HCT116 (cell line): ENCODE data around the gene SPACA9.

ENCODE experiments used
- EZH2 ChIP-seq: fragments of 200-600 bp; sonication (generic); IDR thresholded peaks from 2 replicates; pipeline ENCODE4 v1.6.1; 2017; ENCODE audit warnings: antibody characterized with exemption, mixed run types
- EZH2phosphoT487 ChIP-seq: fragments of 200-600 bp; IDR thresholded peaks from 2 replicates; pipeline ENCODE4 v1.6.1; 2018; ENCODE audit warnings: antibody characterized with exemption, borderline replicate concordance
- POLR2A ChIP-seq: IDR thresholded peaks from 2 replicates; pipeline ENCODE4 v1.7.0; 2011; ENCODE audit warnings: borderline replicate concordance; ENCODE audit not compliant: insufficient read depth, insufficient read length; ENCODE audit errors: extremely low read depth
- RAD21 ChIP-seq: IDR thresholded peaks from 2 replicates; pipeline ENCODE4 v1.6.1; 2012; ENCODE audit warnings: low read depth, mild to moderate bottlenecking
- SIN3A ChIP-seq: IDR thresholded peaks from 2 replicates; pipeline ENCODE4 v1.6.1; 2012; ENCODE audit warnings: low read depth
- YY1 ChIP-seq: IDR thresholded peaks from 2 replicates; pipeline ENCODE4 v1.6.1; 2011; ENCODE audit warnings: low read length, low read depth, moderate library complexity, mild to moderate bottlenecking; ENCODE audit not compliant: insufficient replicate concordance; ENCODE audit errors: extremely low read depth
- TF ChIP-seq, protein P1 (sequence below), 3 experiments: fragments of 200-600 bp in 1 of 3; sonication (generic) in 1 of 3; IDR thresholded peaks in 2 of 3; conservative IDR thresholded peaks in 1 of 3; 2 replicates each; pipeline ENCODE4 v1.5.1; 2012 to 2017; ENCODE audit warnings: low read depth in 2 of 3, low read length in 2 of 3, antibody characterized with exemption in 1 of 3, borderline replicate concordance in 1 of 3, control low read depth in 1 of 3, mild to moderate bottlenecking in 1 of 3, mixed read lengths in 1 of 3, mixed run types in 1 of 3, moderate library complexity in 1 of 3; ENCODE audit not compliant: insufficient read depth in 1 of 3

GRCh38 chr9:132862533-132862932 is 16.2 kb upstream of the SPACA9 start:
- TF ChIP-seq SIN3A (no peak), EZH2 (no peak), POLR2A (no peak), YY1 (no peak), EZH2phosphoT487 (no peak), RAD21 (no peak)
- TF ChIP-seq, protein P1, sequence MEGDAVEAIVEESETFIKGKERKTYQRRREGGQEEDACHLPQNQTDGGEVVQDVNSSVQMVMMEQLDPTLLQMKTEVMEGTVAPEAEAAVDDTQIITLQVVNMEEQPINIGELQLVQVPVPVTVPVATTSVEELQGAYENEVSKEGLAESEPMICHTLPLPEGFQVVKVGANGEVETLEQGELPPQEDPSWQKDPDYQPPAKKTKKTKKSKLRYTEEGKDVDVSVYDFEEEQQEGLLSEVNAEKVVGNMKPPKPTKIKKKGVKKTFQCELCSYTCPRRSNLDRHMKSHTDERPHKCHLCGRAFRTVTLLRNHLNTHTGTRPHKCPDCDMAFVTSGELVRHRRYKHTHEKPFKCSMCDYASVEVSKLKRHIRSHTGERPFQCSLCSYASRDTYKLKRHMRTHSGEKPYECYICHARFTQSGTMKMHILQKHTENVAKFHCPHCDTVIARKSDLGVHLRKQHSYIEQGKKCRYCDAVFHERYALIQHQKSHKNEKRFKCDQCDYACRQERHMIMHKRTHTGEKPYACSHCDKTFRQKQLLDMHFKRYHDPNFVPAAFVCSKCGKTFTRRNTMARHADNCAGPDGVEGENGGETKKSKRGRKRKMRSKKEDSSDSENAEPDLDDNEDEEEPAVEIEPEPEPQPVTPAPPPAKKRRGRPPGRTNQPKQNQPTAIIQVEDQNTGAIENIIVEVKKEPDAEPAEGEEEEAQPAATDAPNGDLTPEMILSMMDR (IDR thresholded peaks at IDR 0.05 in 2 of 3, conservative IDR thresholded peaks at IDR 0.05 in 1 of 3; ENCODE audit: borderline replicate concordance in 1 of 3, insufficient read depth in 1 of 3, low read depth in 2 of 3, low read length in 2 of 3) = no peak
